Fibroblast of skin of back (primary cell): ENCODE measurements around the gene NOS1.

Source experiments
- DNase-seq: peaks from one replicate; pipeline ENCODE4 v3.0.0-alpha.2; 2013

The NOS1 gene

GRCh38 chr12:117329756-117330155, 31.7 kb downstream of the NOS1 start:
- no peak for DNase-seq

- DNase-seq, result no peak
Observed at GRCh38 chr12:117328556-117329100, 32.8 kb downstream of the NOS1 start.

GRCh38 chr12:117322428-117322827, 39.0 kb downstream of the NOS1 start:
- DNase-seq, result no peak

- DNase-seq, result no peak
Observed at GRCh38 chr12:117321572-117321971, 39.9 kb downstream of the NOS1 start.

- no peak for DNase-seq
Observed at GRCh38 chr12:117318591-117318990, 42.8 kb downstream of the NOS1 start.

GRCh38 chr12:117316336-117316735, 45.1 kb downstream of the NOS1 start:
- no peak for DNase-seq

GRCh38 chr12:117313926-117314325, 47.5 kb downstream of the NOS1 start:
- no peak for DNase-seq

GRCh38 chr12:117312770-117313169, 48.7 kb downstream of the NOS1 start:
- DNase-seq, result no peak

- no peak for DNase-seq
Observed at GRCh38 chr12:117309276-117309925, 52.0 kb downstream of the NOS1 start.

- no peak for DNase-seq
Observed at GRCh38 chr12:117300174-117300573, 61.3 kb downstream of the NOS1 start.

- DNase-seq, result no peak
Observed at GRCh38 chr12:117298648-117299225, 62.7 kb downstream of the NOS1 start.

- no peak for DNase-seq
Observed at GRCh38 chr12:117298191-117298590, 63.2 kb downstream of the NOS1 start.

- DNase-seq, result no peak
Observed at GRCh38 chr12:117294189-117294603, 67.2 kb downstream of the NOS1 start.

- DNase-seq, result no peak
Observed at GRCh38 chr12:117293510-117293909, 67.9 kb downstream of the NOS1 start.

GRCh38 chr12:117292688-117293087, 68.7 kb downstream of the NOS1 start:
- DNase-seq, result no peak

GRCh38 chr12:117284140-117284539, 77.3 kb downstream of the NOS1 start:
- no peak for DNase-seq

- no peak for DNase-seq
Observed at GRCh38 chr12:117282490-117282889, 78.9 kb downstream of the NOS1 start.

GRCh38 chr12:117280019-117280680, 81.3 kb downstream of the NOS1 start:
- no peak for DNase-seq

- DNase-seq, result no peak
Observed at GRCh38 chr12:117279606-117280005, 81.8 kb downstream of the NOS1 start.

GRCh38 chr12:117277875-117278274, 83.6 kb downstream of the NOS1 start:
- DNase-seq, result no peak

- DNase-seq, result no peak
Observed at GRCh38 chr12:117273091-117273490, 88.3 kb downstream of the NOS1 start.

GRCh38 chr12:117272690-117273089, 88.7 kb downstream of the NOS1 start:
- no peak for DNase-seq

GRCh38 chr12:117262749-117263148, 98.7 kb downstream of the NOS1 start:
- no peak for DNase-seq

GRCh38 chr12:117261247-117261646, 100.2 kb downstream of the NOS1 start:
- peak; percentile 54 for DNase-seq
